Measurements from ENCODE around the gene CA5A.

The CA5A gene

DNA sequence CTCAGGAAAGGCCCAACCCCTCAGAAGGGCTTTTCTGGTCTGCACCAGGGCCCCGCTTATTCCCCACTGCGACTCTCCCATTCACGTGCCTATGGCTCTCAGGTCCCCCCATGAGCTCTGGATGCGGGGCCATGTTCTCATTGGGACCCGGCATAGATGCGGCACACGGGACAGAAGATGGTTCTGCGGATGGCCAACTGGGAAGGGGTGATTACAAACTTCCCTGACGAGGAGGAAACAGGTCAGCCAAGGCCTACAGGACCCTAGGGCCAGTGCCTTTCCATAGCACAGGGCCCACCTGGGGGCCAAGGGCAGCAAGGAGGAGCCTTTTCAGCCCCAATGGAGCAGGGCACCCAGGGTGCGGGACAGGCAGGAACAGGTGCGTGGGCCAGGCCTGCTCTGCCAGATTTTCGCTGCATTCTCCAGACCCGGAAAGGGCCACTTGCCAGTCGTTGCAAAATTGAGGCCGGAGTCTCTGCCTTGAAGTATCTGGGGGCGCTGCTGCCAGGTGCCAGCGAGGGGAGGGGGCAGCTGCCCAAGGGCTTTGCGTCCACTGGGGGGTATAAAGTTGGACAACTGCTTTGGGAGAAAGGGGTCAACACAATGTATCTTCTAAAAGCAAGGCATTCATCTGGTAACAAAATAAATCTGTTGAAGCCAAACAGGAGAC, 87.5 kb downstream of the CA5A start:
- no peak for DNase-seq (ENCODE audit: low spot score)

DNA sequence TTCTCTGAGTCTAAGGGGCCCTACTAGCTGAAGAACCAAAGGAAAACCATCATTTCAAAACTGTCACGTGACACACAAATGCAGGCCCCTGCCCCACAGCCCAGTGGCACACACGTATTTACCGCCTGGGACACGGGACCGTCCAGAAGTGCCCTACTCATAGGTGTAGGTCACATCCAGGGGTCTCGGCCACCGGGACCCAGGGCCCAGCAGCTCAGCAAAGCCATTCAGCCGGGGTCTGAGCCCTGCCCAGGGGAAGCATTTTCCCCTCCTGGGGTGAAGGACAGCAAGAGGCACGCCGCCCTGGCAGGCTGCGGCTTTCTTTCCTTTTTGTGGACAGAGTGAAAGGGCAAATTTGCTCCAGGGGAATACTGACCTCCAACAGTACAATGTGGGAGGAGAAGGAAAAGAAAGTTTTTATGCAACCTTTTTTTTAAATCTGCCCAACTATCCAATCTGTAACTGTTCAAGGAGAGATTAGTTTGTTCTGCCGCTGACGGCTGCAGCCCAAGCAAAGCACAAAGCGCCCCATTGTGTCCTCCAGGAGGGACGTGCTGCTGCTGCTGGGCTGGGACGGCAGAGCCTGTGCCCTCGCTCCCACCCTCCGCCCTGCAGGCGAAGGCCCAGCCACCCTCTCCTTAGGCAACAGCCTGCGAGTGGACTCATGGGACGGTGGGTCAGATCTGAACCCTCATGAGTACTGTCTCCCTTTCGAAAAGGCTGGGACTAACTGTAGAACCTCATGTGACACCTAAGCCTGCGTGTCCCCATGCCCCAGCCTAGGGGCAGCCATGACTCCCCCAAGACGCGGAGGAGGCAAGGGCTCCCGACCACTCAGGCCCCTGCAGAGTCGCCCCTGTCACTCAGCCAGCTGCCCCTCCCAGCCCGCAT, 88.3 kb downstream of the CA5A start:
- DNase-seq (ENCODE audit: low spot score): no peak

DNA sequence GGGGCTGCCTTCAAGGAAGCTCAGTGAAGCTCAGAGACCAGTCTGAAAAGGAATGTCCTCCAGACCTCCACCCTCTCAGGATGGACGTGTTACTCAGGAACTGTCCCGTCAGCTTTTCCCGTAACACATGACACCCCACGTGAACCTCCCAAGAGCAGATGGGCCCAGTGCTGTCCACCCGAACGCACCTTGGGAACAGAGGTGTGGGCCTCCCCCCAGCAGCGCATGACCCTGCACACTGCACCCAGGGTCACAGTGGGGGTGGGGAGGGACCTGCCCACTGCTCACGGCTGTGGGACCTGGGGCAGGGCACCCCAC, 88.9 kb downstream of the CA5A start:
- DNase-seq (ENCODE audit: low spot score): no peak

DNA sequence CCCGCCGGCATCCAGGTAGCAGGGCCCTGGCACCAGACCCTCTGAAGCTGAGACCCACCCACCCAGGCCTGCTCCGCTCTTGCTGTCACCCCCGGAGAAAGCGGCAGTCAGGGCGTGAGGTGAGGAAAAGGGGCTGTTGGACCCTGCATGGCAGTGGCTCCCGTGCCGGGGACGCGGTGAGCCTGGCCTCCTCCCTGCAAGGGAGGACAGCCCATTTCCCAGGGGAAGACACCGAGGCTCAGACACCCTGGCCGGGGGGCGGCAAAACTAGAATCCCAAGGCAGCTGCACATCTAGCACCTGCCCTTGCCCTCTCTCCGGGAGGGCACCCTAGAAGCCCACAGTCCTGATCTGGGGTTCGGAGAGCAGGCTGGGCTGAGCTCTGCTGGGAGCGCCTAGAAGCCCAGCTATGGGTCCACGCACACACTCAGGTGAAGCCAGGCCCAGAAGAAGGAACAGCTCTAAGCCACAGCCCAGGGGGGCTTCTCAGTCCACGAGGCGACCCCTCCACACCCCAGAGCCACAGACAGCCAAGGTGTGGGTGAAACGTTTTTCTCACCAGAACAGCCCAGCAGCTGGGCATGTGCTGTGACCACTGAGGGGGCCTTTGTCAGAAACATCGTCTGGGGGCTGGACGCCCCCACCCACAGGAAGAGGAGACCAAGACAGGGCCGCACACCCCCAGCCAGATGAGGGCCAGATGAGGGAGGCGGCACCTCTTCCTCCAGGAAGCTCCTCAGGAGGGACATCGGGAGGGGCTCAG, 89.4 kb downstream of the CA5A start:
- no peak for DNase-seq (ENCODE audit: low spot score)

DNA sequence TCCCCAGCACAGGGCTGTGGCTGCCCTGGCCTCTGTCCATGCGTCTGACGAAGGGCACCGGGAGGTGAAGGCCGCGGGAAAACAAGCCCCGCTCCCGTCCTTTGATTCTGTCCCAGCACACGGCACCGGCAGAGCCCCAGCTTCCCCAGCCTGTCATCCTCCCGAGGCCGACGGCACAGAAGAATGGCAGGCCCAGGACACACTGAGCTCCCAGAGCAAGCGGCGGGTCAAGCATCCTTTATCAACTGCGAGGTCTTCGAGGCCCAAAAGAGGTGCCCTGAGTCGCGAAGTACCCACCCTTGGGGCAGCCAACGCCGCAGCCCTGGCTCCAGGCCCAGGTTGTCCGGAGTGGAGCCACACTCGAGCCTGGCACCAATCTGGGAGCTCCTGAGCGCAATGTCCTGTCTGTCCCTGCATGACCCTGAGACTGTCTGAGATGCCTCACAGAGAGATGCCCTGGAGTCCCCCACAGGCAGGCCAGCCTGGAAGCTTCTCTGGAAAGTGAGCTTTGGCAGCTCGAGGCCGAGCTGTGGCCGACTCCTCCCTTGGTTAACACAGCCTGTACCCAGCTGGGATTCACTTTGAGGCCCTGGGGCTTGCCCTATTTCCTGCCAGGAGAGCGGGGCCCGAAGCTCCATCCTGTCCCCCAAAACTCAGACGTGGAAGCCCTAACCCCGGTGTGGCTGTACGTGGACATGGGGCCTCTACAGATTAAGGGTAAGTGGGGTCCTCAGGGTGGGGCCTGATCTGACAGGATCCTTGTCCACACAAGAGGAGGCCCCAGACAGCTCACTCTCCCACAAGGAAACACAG, 90.3 kb downstream of the CA5A start:
- DNase-seq (ENCODE audit: low spot score): no peak

DNA sequence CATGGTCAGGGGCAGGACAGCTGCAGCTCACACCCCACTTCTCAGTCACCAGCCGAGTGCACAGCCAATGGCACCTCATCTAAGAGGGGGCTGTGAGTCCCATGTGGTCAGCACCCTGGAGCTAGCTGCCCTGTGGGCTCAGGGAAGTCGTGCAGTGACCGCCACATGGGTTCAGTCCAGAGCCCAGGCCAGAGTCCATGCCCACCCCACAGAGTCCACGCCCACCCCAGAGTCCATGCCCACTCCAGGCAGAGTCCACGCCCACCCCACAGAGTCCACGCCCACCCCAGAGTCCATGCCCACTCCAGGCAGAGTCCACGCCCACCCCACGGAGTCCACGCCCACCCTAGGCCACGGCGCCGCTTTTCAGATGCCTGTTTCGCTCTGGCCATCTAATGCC, 91.1 kb downstream of the CA5A start:
- DNase-seq (ENCODE audit: low spot score): no peak

DNA sequence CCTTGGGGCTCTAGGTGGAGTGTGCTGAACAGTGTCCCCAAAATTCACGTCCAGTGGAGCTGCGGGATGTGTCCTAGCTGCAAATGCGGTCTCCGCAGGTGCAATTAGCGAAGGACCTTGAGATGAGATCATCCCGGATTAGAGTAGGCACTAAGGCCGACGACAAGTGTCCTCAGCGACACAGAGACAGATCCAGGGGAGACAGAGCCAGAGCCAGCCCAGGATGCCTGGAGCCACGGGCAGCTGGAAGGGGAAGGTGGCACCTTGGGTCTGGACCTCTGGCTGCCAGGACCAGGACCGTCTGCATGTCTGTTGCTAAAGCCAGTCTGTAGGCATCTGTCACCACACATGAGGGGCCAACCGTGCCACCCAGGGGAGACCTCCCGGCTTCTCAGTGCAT, 91.5 kb downstream of the CA5A start:
- no peak for DNase-seq (ENCODE audit: low spot score)

DNA sequence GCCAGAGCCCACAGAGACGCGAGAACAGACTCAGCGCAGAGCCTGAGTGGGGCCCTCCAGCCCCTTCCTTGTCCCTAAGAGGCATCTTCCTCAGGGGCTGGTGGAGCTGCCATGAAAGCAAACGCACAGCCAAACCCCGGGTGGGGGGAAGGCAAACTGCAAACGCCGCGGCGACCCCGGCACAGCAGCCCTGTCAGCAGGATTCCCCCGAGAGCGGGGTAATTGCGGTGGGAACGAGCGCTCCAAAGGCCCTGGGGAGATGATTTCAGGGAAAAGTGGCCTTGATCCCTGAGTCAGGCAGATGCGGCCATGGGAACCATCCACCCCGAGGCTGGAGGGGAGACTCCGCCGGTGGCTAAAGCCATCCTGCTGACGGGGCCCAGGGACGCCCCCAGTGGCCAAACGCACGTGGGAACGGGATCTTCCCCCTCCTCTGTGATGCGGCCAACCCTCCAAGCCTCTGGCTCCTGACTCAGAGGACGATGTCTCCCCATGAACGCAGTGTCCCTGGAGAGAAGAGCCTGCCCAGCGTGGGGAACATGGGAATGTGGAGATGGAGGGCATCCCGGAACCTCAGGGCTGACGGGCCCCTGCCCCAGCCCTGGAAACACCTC, 92.1 kb downstream of the CA5A start:
- DNase-seq (ENCODE audit: low spot score): no peak

DNA sequence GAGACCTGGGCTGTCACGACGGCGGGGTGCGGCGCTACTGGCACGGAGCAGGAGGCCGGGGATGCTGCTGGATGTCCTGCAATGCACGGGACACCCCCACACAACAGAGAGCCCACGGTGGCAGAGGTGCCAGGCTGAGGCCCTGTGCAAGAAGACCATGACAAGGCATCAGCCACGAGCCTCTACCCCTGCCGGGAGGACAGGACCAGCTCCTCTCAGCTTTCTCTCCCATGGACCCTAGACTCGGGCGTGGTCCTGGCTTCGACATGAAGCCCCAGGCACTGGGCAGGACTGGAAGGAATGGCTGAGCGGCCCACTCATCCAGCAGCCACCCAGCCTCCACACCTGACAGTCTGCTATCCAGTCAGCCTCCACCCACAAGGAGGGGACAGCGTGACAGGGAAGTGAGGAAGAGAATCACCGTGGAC, 92.6 kb downstream of the CA5A start:
- no peak for DNase-seq (ENCODE audit: low spot score)

DNA sequence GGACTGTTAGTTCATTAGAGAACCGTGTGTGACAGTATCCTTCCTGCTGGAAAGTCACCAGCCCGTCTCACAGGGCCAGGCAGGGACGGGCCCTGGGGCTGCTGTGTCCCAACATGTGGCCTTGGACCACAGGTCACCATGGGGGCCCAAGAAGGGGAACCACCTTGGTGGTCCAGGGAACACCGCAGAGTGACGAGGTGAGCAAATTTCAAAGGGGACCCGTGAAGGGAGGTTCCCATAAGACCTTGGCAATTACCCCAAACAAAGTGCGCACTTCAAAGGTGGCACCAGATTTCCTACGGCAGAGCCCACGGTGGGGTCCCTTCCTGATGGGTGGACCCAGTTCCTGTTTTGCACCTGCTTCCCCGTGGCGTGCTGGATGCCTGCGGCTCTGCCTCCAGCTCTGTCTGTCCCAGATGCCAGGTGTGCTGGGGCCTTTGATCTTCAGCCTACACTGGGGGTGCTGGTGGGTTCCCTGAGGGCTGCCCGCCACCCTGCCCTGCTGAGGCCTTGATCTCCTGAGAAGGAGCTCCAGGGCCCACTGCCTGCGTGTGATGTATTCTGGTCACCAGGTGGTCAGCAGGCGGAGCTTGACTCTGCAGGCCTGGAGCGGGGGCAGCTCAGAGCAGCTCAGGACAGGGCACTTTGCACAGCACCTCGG, 94.0 kb downstream of the CA5A start:
- no peak for DNase-seq (ENCODE audit: low spot score)

DNA sequence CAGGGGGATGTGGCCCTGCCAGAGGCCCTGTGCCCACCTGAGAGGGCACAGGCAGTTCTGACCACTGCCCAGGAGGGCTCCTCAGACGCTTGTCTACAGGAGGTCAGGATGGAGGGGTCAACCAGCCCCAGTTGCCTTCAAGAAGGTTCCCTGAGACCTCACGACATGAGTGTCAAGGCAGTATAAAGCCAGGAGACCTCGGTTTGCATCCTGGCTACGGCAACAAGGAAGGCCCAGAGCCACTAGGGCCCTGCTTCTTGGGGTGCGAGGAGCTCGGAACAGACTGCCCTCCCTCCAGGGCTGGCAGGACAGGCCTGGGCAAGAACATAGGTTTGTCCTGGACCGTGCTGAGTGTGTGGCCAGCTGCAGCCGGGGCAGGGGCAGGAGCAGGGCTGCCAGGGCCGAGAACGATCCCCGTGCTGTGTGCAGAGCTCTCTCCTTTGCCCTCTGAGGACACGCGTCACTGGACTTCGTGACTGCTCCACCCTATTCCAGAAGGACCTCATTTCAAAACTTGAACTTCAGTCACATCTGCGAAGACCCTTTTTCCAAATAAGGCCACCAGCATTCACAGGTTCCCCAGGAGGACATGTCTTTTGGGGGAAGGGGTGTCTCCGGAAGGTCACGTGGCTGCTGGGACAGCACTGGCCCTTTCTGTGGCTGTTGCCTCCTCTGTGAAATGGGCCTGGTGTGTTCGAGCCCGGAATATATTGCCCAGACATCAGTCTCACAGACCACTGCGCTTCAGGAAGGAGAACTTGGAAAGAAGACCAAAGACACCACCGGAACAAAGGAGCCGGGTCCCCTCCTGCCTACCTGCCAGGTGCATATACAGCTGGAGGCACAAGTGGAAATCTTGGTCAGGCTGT, 94.8 kb downstream of the CA5A start:
- DNase-seq (ENCODE audit: low spot score): no peak

DNA sequence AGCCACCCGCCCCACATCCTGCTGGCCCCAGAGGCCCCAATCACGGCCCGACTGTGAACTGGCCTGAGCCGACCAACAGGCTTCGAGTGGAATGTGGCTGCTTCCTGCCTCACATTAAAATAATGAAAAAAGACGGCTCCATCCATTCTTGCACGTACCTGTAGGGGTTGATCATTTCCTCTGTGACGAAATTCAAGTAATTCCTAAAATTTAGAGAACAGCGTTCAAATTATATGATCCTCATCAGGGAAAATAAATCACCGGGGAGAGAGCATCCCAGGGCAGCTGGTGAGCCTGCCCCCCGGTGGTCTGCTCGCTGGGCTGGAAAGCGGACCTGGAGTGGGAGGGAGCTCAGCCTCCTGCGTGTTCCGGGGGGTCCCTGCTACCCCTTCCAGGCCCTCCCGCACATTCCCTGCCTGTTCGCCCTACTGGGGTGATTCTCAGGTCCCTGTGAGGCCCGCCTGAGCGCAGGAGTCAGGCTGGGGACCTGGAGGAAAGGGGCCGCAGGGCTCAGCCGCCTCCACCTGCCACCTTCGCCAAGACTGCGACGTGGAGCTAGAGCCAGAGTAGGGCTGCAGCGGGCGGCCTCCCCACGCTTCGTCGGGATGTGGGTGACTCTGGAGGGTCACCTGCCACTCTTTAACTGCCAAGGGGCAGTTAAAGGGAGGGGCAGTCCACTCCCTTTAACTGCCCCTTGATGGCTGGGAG, 95.9 kb downstream of the CA5A start:
- no peak for DNase-seq (ENCODE audit: low spot score)

DNA sequence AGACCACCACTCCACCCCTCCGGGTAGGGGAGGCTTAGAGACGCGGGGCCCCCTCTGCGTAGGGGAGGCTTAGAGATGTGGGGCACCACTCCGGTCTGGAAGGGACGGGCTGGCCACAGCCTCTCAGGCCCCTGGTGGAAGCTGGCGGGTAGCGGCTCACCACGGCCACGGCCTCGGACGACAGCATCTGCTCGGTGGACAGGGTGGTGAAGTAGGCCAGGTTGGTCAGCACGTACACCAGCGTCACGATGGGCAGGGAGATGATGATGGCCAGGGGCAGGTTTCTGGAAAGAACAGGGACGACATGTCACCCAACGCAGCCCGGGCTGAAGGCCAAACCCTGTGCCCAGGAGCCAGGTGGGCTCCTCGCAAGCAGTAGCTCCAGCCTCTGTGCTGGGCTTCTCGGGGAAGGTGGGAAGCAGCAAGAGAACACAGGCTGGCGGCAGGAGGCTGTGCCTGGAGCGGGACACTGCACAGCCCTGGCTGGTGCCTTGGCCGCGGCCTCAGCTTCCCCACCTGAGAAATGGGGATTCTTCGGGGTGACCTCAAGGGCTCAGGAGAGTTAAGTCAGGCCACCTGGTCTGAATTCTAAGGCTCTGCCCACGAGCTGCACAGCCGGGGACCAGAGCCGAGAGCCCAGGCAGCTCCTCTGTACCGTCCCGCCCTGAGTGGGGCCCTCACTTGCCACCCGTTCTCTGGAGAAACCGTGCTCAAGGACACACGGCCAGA, 96.6 kb downstream of the CA5A start:
- DNase-seq (ENCODE audit: low spot score): no peak

DNA sequence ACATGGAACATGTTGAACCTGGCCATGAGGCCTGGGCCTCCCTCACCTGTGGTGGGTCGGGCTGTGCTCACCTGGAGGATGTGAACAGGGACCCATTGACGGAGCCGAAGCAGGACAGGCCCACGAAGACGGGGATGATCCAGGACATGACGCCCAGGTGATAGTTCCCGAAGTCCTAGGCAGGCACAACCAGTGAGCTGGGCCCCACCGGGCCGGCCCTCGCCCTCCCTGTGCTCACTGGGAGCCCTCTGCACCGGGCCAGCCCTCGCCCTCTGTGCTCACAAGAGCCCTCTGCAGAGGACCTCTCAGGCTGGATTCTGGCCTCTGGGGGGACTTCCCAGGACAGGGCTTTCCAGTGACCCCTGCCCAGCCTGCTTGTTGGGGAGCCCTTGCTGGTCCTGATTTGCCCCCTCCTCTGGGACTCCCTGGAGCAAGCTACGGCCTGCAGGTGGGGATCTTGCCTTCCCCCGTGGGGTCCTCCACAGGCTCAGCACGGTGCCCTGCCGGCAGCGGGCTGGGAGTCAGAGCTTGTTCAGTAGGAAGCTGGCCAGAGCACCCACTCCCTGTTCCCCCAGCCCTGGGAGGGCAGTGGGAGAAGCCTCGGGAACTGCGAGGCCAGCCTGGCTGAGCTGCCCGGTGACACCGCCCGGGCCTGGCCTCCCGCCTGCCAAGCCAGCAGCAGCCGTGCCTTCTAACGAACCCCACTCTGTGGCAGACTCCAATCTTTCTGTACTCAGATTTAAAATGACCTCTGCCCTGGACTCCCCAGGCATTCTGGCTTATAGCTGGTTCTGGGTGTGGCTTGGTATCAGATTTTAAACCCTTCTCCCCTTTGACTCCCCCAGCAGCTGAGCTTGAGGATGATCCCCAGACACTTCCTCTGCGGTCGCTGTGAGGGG, 97.4 kb downstream of the CA5A start:
- DNase-seq (ENCODE audit: low spot score): no peak

Data from activated CD4-positive, alpha-beta T cell treated with anti-CD3 and anti-CD28 coated beads, Interleukin-2, Interleukin-4, amounts not matched to agents 100 ng/mL and 50 ng/mL, durations not matched to agents 16 hours and 8 hours (primary cell).